Activated CD8-positive, alpha-beta memory T cell treated with anti-CD3 and anti-CD28 coated beads, Interleukin-2, amount 10 ng/mL, durations not matched to agents 7 days and 5 days (primary cell): Measurements from ENCODE around the gene AATK. TPM values are rescaled to one million over a fixed set of nuclear protein-coding genes. Genes with fewer than 3 reads are reported as not detected.

Experiments used
- ATAC-seq: fragments of 150-1000 bp; cut with Tn5 transposase; one replicate; pipeline ENCODE4 v1.10.0; 2021; ENCODE audit warnings: moderate library complexity
- CTCF ChIA-PET: fragments of 350-600 bp; sonication (Branson Sonifier 250); formaldehyde crosslinking; loops from one replicate; lab custom pipeline; 2021; ENCODE audit warnings: antibody characterized with exemption; lab: Charles Lee
- DNase-seq: peaks from one replicate; pipeline ENCODE4 v3.0.0-alpha.2; 2020
- H3K27ac Mint-ChIP-seq: one replicate; pipeline ENCODE4 v1.8.0; 2021; ENCODE audit warnings: mild to moderate bottlenecking, mixed read lengths
- H3K27me3 Mint-ChIP-seq: one replicate; pipeline ENCODE4 v1.8.0; 2021; ENCODE audit warnings: mixed read lengths
- H3K36me3 Mint-ChIP-seq: one replicate; pipeline ENCODE4 v1.8.0; 2021; ENCODE audit warnings: mild to moderate bottlenecking, mixed read lengths
- H3K4me1 Mint-ChIP-seq: one replicate; pipeline ENCODE4 v1.8.0; 2021; ENCODE audit warnings: mixed read lengths
- H3K4me3 Mint-ChIP-seq: one replicate; pipeline ENCODE4 v1.8.0; 2021; ENCODE audit warnings: mild to moderate bottlenecking, moderate library complexity, mixed read lengths
- H3K9me3 Mint-ChIP-seq: one replicate; pipeline ENCODE4 v1.8.0; 2022; ENCODE audit warnings: low read depth, mixed read lengths
- total RNA-seq, 2 experiments: library from RNA; stranded (reverse); gene quantifications; one replicate each; pipeline ENCODE4 v1.2.3, GENCODE V29; 2021

Gene AATK
- total RNA-seq, 2 experiments from 2014 or later = 0.06 to 0.26 TPM

GRCh38 chr17:81200695-81201580, 34.9 kb upstream of the AATK start:
- Mint-ChIP-seq H3K9me3 (no peaks in the 10 kb centered on the region), H3K4me1 (no peaks in the 10 kb centered on the region), H3K27ac (no peak overlapping the region), H3K4me3 (no peak overlapping the region), H3K27me3 (no peaks in the 10 kb centered on the region), H3K36me3 (no peaks in the 10 kb centered on the region)
- ATAC-seq (peak; percentile 59), DNase-seq (no peak)
- CTCF ChIA-PET = no interaction called here

- Mint-ChIP-seq H3K36me3 (no peaks in the 10 kb centered on the region), H3K9me3 (no peaks in the 10 kb centered on the region), H3K4me1 (no peaks in the 10 kb centered on the region), H3K4me3 (no peak overlapping the region), H3K27ac (no peak overlapping the region), H3K27me3 (no peaks in the 10 kb centered on the region)
- CTCF ChIA-PET = no interaction called here
- ATAC-seq (no peak), DNase-seq (no peak)
Observed at GRCh38 chr17:81200201-81200600, 34.2 kb upstream of the AATK start.

GRCh38 chr17:81199482-81199830, 33.4 kb upstream of the AATK start:
- Mint-ChIP-seq H3K9me3 (no peaks in the 10 kb centered on the region), H3K27me3 (no peaks in the 10 kb centered on the region), H3K4me3 (no peak overlapping the region), H3K27ac (no peak overlapping the region), H3K4me1 (no peaks in the 10 kb centered on the region), H3K36me3 (no peaks in the 10 kb centered on the region)
- ATAC-seq (no peak), DNase-seq (no peak)
- CTCF ChIA-PET = no interaction called here

- Mint-ChIP-seq H3K27ac (no peak overlapping the region), H3K27me3 (no peaks in the 10 kb centered on the region), H3K9me3 (no peaks in the 10 kb centered on the region), H3K36me3 (no peaks in the 10 kb centered on the region), H3K4me1 (no peaks in the 10 kb centered on the region), H3K4me3 (no peak overlapping the region)
- CTCF ChIA-PET = interaction anchor here (0.6 kb wide), 1 partner anchor 55 kb away, joined by 3 read pairs; no protein-coding TSS in a partner anchor
- ATAC-seq (no peak), DNase-seq (no peak)
Observed at GRCh38 chr17:81198826-81199481, 32.9 kb upstream of the AATK start.

- H3K4me1 Mint-ChIP-seq = no peaks in the 10 kb centered on the region
- CTCF ChIA-PET = no interaction called here
- H3K9me3 Mint-ChIP-seq = no peaks in the 10 kb centered on the region
- DNase-seq (no peak), ATAC-seq (no peak)
- no peak overlapping the region for H3K4me3 Mint-ChIP-seq
- H3K27me3 Mint-ChIP-seq = no peaks in the 10 kb centered on the region
- no peak overlapping the region for H3K27ac Mint-ChIP-seq
- H3K36me3 Mint-ChIP-seq = no peaks in the 10 kb centered on the region
Observed at GRCh38 chr17:81197831-81198490, 31.9 kb upstream of the AATK start.

- Mint-ChIP-seq H3K36me3 (no peaks in the 10 kb centered on the region), H3K4me3 (no peak overlapping the region), H3K27ac (no peak overlapping the region), H3K27me3 (no peaks in the 10 kb centered on the region), H3K4me1 (no peaks in the 10 kb centered on the region), H3K9me3 (no peaks in the 10 kb centered on the region)
- DNase-seq (no peak), ATAC-seq (no peak)
- CTCF ChIA-PET = no interaction called here
Observed at GRCh38 chr17:81197409-81197795, 31.4 kb upstream of the AATK start.

GRCh38 chr17:81196505-81197408, 30.7 kb upstream of the AATK start:
- no peaks in the 10 kb centered on the region for H3K36me3 Mint-ChIP-seq
- no peak overlapping the region for H3K27ac Mint-ChIP-seq
- no peak overlapping the region for H3K4me3 Mint-ChIP-seq
- no peaks in the 10 kb centered on the region for H3K27me3 Mint-ChIP-seq
- ATAC-seq (no peak), DNase-seq (no peak)
- H3K4me1 Mint-ChIP-seq = no peaks in the 10 kb centered on the region
- no peaks in the 10 kb centered on the region for H3K9me3 Mint-ChIP-seq
- CTCF ChIA-PET = no interaction called here

- no peaks in the 10 kb centered on the region for H3K4me1 Mint-ChIP-seq
- no peak overlapping the region for H3K27ac Mint-ChIP-seq
- H3K9me3 Mint-ChIP-seq = no peaks in the 10 kb centered on the region
- H3K27me3 Mint-ChIP-seq = no peaks in the 10 kb centered on the region
- no peaks in the 10 kb centered on the region for H3K36me3 Mint-ChIP-seq
- DNase-seq (no peak), ATAC-seq (no peak)
- CTCF ChIA-PET = no interaction called here
- H3K4me3 Mint-ChIP-seq = no peak overlapping the region
Observed at GRCh38 chr17:81195941-81196495, 30.0 kb upstream of the AATK start.

- no peaks in the 10 kb centered on the region for H3K9me3 Mint-ChIP-seq
- CTCF ChIA-PET = no interaction called here
Observed at GRCh38 chr17:81194941-81195901, 29.2 kb upstream of the AATK start.

GRCh38 chr17:81194225-81194760, 28.3 kb upstream of the AATK start:
- CTCF ChIA-PET = no interaction called here
- no peak overlapping the region for H3K4me3 Mint-ChIP-seq

More at GRCh38 chr17:81194941-81195901, 29.2 kb upstream of the AATK start:
- no peaks in the 10 kb centered on the region for H3K4me1 Mint-ChIP-seq
- no peaks in the 10 kb centered on the region for H3K27me3 Mint-ChIP-seq
- DNase-seq (no peak), ATAC-seq (no peak)
- no peaks in the 10 kb centered on the region for H3K36me3 Mint-ChIP-seq
- H3K27ac Mint-ChIP-seq = no peak overlapping the region
- H3K4me3 Mint-ChIP-seq = no peak overlapping the region

GRCh38 chr17:81193470-81194224, 27.6 kb upstream of the AATK start:
- DNase-seq = no peak
- no peaks in the 10 kb centered on the region for H3K9me3 Mint-ChIP-seq
- no peaks in the 10 kb centered on the region for H3K4me1 Mint-ChIP-seq
- H3K27ac Mint-ChIP-seq = no peak overlapping the region
- H3K27me3 Mint-ChIP-seq = no peaks in the 10 kb centered on the region
- H3K4me3 Mint-ChIP-seq = no peak overlapping the region
- no peaks in the 10 kb centered on the region for H3K36me3 Mint-ChIP-seq
- no peak for ATAC-seq
- CTCF ChIA-PET = no interaction called here

More at GRCh38 chr17:81194225-81194760, 28.3 kb upstream of the AATK start:
- Mint-ChIP-seq H3K9me3 (no peaks in the 10 kb centered on the region), H3K27me3 (no peaks in the 10 kb centered on the region), H3K4me1 (no peaks in the 10 kb centered on the region), H3K36me3 (no peaks in the 10 kb centered on the region), H3K27ac (no peak overlapping the region)
- no peak for DNase-seq
- no peak for ATAC-seq
